Measurements from ENCODE around the gene KIF5C.
A peak's percentile ranks its signal among the peaks of the same experiment; 100 is the strongest.

Gene KIF5C

GRCh38 chr2:148926981-148927401 lies 52.0 kb downstream of the KIF5C start:
- no peak for FAIRE-seq

GRCh38 chr2:148928395-148928794 lies 53.4 kb downstream of the KIF5C start:
- no peak for FAIRE-seq

DNA sequence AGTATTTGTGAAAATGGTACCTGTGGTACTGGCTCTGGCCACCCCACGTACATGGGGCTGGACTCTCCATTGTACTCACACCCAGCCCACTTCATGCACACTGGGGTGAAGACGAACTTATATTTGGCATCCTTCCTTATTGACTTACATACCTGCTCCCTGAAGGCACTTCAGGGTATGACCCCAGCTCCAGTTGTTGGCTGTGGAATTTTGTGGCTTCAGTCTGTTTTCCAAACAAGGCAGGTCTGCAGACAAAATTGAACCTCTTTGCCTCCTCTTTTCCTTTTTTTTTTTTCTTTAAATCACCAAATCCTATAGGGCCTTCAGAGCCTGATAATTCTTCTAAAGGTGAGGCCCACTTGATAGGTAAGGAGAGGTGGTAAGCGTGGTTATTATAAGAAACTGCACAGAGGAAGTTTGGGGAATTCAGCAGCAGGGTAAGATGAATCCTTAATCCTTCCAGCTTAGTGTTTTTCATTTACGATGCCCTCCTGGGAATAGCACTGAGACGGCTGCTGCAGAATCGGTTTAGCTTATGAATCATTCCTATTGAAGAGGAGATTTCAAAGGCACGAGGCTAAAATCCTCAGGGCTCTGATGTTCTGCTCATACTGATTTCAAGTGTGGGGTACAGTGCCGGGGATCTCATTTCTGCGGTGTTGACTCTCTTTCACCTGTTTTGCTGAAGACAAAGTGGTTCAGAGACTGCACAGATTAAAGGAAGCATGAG lies 55.2 kb downstream of the KIF5C start:
- FAIRE-seq, result no peak

DNA sequence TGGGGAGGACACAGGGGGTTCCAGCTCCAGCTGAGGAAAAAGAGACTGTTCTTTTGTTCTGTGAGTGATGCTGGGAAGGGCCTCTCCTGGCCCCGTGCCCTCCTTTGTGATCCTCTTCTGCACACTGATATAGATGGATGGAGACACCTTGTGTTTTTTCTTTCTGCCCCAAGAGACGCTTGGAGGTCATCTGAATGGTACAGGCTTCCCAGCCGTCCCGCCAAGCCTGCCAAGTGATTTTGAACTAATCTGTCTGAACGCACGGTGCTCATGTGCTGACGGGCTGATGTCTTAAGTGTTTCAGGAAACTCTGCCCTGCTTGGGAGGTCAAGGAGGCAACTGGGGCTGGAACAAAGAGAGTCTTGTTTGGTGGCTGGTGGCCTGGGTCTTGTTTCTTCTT lies 57.5 kb downstream of the KIF5C start:
- no peak for FAIRE-seq

DNA sequence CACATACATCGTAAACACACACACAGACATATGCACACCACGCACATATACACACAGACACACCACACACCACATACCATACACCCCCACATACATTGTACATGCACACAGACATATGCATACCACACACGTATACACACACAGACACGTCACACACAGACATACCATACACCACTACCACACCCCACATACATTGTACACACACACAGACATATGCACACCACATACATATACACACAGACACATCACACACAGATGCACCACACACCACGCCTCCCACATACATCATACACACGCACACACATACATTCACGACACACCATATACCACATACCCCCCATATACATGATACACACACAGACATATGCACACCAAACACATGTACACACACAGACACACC lies 58.4 kb downstream of the KIF5C start:
- FAIRE-seq, result no peak

- no peak for FAIRE-seq
These were observed 60.8 kb downstream of the KIF5C start for GRCh38 chr2:148935791-148936190.

DNA sequence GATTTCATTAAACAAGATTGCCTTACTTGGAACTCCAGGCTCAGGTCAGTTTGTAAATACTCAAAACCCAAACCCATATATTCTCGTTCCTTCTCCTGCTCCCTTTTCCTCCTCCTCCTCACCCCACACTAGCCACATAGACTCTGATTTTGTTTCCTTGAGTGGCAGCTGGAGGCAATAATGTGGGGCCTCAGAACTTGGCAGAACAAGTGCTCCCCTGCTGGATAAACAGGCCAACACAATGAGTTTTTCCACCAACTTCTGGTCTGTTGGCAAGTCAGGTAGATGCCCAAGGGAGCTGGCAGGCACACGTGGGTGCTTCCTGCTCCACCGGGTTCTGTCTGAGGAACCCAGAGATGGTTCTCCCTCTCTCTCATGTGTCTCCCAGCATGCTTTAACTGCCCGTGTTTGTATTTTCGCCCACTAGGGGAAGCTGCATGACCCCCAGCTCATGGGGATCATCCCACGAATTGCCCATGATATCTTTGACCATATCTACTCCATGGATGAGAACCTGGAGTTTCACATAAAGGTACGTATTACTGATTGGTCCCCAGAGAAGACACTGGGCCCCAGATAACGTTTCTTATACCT lies 61.9 kb downstream of the KIF5C start:
- no peak for FAIRE-seq

DNA sequence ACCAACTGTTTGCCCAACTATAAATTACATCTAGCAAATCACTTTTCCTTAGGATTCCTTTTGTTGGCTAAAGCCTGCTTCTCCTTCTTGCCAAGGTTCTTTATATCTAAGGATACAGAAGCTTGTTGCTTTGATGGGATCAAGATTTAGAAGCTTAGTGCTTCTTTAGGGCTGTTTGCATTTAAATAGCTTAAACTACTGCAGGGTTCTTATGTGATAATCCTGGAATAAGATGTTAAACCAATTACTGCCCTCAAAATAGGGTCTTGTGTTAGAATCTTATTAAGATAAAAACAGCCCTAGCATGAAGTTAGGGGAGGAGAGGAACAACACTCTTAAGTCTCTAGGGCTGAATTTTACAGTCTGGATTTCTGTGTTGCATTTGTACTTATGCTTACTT lies 64.2 kb downstream of the KIF5C start:
- FAIRE-seq, result no peak

DNA sequence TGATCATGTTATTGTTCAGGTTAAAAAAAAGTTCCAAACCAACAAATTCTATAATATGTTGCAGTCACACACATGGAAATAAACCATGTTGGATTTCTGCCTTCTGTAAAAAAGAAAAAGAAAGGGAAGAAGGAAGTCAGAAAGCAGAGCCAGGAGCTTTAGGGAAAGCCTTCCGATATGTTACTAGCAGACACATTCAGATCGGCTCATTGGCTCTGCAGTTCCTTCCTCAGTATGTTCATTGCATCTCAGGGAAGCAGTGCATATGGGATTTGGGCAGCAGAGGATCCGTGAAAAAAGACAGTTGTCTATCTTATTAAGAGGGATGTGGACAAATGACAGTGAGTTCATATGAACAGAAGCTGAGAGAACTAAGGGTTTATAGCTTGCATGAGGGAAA lies 68.1 kb downstream of the KIF5C start:
- FAIRE-seq, result no peak

GRCh38 chr2:148944536-148944935 lies 69.5 kb downstream of the KIF5C start:
- FAIRE-seq, result peak; percentile 79

DNA sequence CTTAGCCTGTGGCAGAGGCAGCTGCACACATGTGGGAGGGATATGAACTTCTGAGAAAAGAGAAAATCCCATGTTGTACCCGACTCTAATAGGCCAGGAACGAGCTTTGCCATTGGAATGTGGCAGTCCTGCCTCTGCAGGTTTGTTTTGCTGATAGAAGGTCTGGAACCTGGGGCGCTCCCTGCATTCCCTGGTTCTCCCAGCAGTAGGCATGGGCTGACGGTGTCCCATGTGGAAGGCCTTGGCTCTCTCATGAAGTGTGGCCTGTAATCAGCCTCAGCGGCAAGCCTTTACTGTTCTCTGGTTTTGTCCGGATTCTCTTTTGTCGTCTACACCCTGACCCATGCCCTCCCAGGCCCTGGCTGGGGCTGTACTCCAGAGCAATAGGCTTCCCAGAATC lies 72.3 kb downstream of the KIF5C start:
- no peak for FAIRE-seq

DNA sequence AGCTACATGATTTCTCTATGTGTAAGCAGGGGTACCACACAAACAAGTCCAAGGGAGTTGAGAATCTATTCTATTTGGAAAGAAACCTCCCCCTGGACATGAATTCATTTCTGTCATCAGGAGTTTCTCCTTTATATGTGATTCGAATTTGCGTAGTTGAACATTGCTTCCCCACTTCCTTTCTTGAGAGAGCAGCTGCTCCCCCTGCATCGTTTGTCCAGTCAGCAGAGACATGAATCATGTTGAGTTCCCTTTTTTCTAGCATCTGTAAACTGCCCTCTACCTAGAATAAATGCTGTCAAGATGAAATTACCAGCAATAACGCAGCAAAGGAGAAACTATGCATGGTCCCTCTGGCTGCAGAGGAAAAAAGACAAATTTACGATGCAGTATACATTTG lies 73.8 kb downstream of the KIF5C start:
- FAIRE-seq, result no peak

DNA sequence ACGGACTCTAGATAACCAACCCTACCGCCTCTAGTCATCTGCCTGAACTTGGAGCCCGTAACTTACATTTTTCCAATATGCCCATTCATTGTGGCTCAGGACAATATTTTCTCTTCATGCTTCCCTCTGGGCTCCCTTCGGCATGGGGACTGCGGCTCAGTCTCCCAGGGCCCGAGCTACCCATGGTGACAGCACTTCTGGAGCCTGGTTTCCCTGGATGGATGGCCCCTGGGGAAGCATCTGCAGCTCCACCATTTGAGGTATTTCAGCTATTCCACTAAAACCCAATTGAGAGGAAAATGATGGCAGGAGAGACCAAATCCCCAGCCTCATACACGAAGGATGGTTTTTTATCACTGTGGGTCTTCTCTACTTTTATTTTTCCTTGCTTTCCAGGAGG lies 74.3 kb downstream of the KIF5C start:
- FAIRE-seq, result no peak

- FAIRE-seq, result no peak
These were observed 77.6 kb downstream of the KIF5C start for GRCh38 chr2:148952621-148953020.

DNA sequence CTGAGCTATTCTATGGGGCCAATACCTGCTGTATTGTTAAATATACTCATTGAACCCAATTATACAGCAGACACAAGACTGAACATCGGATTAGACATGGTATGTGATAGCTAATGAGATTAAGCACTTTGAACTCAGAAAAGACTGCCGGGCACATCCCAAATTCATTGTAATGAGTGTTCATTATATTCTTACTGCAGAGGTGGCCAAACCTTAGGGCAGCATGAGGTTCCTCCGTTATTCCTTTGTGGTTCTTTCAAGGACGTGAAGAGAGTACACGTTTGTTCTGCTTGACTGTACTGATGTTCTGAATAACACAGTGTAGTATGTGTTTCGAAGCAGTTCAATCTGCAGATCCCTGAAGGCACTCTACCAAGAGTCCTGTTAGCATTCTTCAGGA lies 78.4 kb downstream of the KIF5C start:
- FAIRE-seq, result no peak

GRCh38 chr2:148954536-148954935 lies 79.5 kb downstream of the KIF5C start:
- no peak for FAIRE-seq

GRCh38 chr2:148955798-148956197 lies 80.8 kb downstream of the KIF5C start:
- FAIRE-seq, result no peak

DNA sequence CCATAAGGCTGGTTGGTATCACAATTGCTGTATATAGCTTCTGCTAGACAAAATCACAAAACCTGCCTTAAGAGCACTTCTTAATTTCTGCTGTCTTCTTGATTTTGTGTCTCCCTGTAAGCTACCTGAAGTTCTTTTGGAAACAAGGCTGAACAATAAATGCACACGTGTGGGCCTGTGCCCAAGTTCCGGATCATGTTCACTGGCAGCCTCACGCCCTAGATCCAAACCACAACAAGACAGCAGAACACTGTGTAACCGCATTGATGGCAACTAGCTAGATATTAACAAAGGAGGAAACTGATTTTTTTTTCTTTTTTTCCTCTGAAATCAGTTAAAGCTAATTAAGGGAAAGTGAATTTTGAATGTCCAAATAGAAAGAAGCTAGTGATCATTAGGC lies 82.0 kb downstream of the KIF5C start:
- no peak for FAIRE-seq

- FAIRE-seq, result no peak
These were observed 84.7 kb downstream of the KIF5C start for GRCh38 chr2:148959745-148960144.

- FAIRE-seq, result no peak
These were observed 85.5 kb downstream of the KIF5C start for GRCh38 chr2:148960483-148960882.

DNA sequence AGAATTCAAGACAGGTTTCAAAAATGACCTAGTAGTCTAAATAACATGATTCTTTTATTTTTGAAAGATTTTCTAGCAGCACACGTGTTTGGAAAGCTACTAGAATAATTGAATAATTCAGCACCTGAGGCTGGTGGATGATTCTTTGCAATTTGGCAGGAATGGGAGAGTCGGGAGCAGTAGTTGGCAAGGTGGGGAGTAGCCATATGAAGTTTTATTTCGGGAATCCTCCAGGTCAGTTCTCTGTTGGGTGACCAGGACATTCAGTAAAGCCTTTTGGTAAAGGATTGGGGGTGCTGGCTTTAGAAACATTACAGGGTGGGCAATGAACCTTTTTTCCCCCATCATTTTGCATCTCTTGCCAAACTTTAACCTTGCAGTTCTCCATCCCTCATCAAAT lies 88.4 kb downstream of the KIF5C start:
- no peak for FAIRE-seq

DNA sequence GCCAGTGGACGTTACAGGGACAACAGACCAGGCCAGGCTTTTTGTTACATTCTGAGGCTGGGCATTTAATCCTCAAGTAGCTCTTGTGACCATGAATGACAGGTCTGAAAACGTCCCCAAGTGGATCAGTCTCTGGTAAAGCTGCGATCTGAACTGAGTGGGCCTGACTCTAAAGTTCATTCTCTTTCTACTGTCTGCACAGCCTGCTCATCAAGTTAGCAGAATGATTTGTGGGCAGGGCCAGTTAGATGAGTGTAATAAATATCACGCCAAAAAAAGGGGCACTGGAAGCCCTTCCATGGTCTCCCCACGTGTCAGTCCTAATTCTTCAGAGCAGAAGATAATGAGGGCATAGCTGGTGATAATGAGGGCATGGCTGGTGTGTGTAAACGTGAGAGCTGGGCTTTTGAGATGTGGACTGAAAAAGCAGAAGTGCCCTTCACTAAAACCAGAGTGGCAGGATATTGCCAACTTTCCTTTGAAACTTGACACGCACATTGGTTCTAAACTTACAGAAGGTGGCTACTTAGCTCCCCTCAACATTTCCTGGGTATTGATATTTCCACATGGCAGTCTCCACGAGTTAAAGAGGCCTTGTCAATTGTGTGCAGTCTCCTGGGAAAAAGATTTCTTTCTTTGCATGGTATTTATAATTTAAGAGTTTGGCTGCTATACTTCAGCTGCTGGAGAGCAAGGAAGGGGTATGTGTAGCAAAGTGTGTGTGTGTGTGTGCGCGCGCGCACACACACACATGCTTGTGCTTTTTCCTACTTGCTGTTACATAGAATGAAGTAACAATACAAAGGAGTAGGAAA lies 90.8 kb downstream of the KIF5C start:
- FAIRE-seq, result no peak

- FAIRE-seq, result no peak
These were observed 91.4 kb downstream of the KIF5C start for GRCh38 chr2:148966438-148966758.

GRCh38 chr2:148967056-148967455 lies 92.0 kb downstream of the KIF5C start:
- FAIRE-seq, result no peak
